CD4-positive, CD25-positive, alpha-beta regulatory T cell (primary cell): ENCODE data around the gene PTBP1. TPM values are rescaled to one million over a fixed set of nuclear protein-coding genes. Genes with fewer than 3 reads are reported as not detected.

Experiments
- ATAC-seq, 2 donors: fragments of 150-1000 bp; cut with Tn5 transposase; one replicate each; pipeline ENCODE4 v1.10.0; 2021; ENCODE audit warnings: low read depth in 2 of 2, moderate number of reproducible peaks in 2 of 2, moderate library complexity in 1 of 2
- DNase-seq, 3 donors: peaks; one replicate each; pipeline versions ENCODE4 v3.0.0 to v3.0.0-alpha.2; 2012 to 2022; ENCODE audit warnings: mixed read lengths in 1 of 3
- H3K27ac ChIP-seq: one replicate; pipeline ENCODE4 v1.7.0; 2013; ENCODE audit warnings: mild to moderate bottlenecking, low read length; ENCODE audit not compliant: insufficient read depth, poor library complexity, severe bottlenecking
- H3K27me3 ChIP-seq: one replicate; pipeline ENCODE4 v1.7.0; 2013; ENCODE audit warnings: low read length; ENCODE audit not compliant: control insufficient read depth, insufficient read depth
- H3K36me3 ChIP-seq: one replicate; pipeline ENCODE4 v1.7.0; 2013; ENCODE audit warnings: mild to moderate bottlenecking, low read length, moderate library complexity; ENCODE audit not compliant: control insufficient read depth, insufficient read depth
- H3K4me1 ChIP-seq: 2 replicates; pipeline ENCODE4 v1.7.0; 2013; ENCODE audit warnings: mild to moderate bottlenecking, low read length; ENCODE audit not compliant: insufficient read depth, control insufficient read depth, poor library complexity, severe bottlenecking
- H3K4me3 ChIP-seq: one replicate; pipeline ENCODE4 v1.7.0; 2013; ENCODE audit warnings: low read depth, mild to moderate bottlenecking, low read length, moderate library complexity
- H3K9me3 ChIP-seq, 2 experiments: 1 replicate in 1 of 2; 2 replicates in 1 of 2; pipeline ENCODE4 v1.7.0; 2013; ENCODE audit warnings: low read length in 2 of 2, mild to moderate bottlenecking in 1 of 2, moderate library complexity in 1 of 2; ENCODE audit not compliant: control insufficient read depth in 2 of 2
- H3K27ac Mint-ChIP-seq, 3 donors: one replicate each; pipeline ENCODE4 v1.8.0; 2020 to 2022; ENCODE audit warnings: mild to moderate bottlenecking in 3 of 3, mixed read lengths in 3 of 3, moderate library complexity in 2 of 3
- H3K27me3 Mint-ChIP-seq: one replicate; pipeline ENCODE4 v1.8.0; 2022; ENCODE audit warnings: mild to moderate bottlenecking, mixed read lengths
- H3K36me3 Mint-ChIP-seq: one replicate; pipeline ENCODE4 v1.8.0; 2020; ENCODE audit warnings: mixed read lengths
- H3K4me1 Mint-ChIP-seq, 4 donors: one replicate each; pipeline ENCODE4 v1.8.0; 2020 to 2022; ENCODE audit warnings: mixed read lengths in 4 of 4, mild to moderate bottlenecking in 1 of 4
- H3K4me3 Mint-ChIP-seq, 4 donors: one replicate each; pipeline ENCODE4 v1.8.0; 2020 to 2022; ENCODE audit warnings: mild to moderate bottlenecking in 4 of 4, mixed read lengths in 4 of 4, moderate library complexity in 3 of 4
- H3K9me3 Mint-ChIP-seq, 7 donors: one replicate each; pipeline ENCODE4 v1.8.0; 2020 to 2022; ENCODE audit warnings: mixed read lengths in 7 of 7, mild to moderate bottlenecking in 3 of 7, moderate library complexity in 2 of 7
- polyA plus RNA-seq, 4 donors: library from polyadenylated mRNA; unstranded; fragments of 300-500 nt; fragmentation: Illumina TruSeq; gene quantifications; one replicate each; pipeline ENCODE4 v1.2.3, GENCODE V29; 2021
- total RNA-seq: library from RNA; stranded (reverse); gene quantifications from one replicate; pipeline ENCODE4 v1.2.3, GENCODE V29; 2022

Gene PTBP1
- total and polyA plus RNA-seq, 5 donors from 2014 or later: 108 to 308 (median 132) TPM

DNA sequence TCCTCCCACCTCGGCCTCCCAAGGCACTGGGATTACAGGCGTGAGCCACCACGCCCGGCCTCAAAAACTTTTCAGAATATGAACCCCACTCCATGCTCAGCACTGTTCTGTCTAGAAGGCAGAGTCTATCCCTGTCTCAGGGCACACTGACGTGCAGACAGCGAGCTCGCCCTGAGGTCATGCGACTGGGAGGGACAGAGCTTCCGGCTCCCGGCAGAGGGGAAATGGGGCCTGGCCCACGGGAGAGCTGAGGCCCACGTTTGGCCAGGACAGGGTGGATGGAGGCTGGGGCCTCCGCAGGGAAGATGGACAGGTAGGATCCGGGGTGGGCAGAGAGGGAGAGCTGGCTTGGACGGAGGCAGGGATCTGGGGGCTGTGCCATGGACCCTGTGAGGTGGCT lies 27.6 kb downstream of the PTBP1 start:
- no peak overlapping the region for H3K4me3 Mint-ChIP-seq
- ATAC-seq (no peak), DNase-seq (no peak)
- no peaks in the 10 kb centered on the region for H3K36me3 Mint-ChIP-seq
- H3K4me1 ChIP-seq: peaks cover 4% of the 10 kb centered on the region
- H3K9me3 Mint-ChIP-seq: no peaks in the 10 kb centered on the region
- H3K27me3 ChIP-seq: peaks cover 5% of the 10 kb centered on the region
- H3K4me3 ChIP-seq: no peak overlapping the region
- no peaks in the 10 kb centered on the region for H3K4me1 Mint-ChIP-seq
- H3K36me3 ChIP-seq: no peaks in the 10 kb centered on the region
- H3K9me3 ChIP-seq: no peaks in the 10 kb centered on the region
- peaks cover 21% of the 10 kb centered on the region for H3K27me3 Mint-ChIP-seq
- H3K27ac Mint-ChIP-seq: no peak overlapping the region
- no peak overlapping the region for H3K27ac ChIP-seq

GRCh38 chr19:825897-826644 lies 28.8 kb downstream of the PTBP1 start:
- Histone ChIP-seq H3K27me3 (peaks cover 5% of the 10 kb centered on the region), H3K4me3 (no peak overlapping the region), H3K9me3 (no peaks in the 10 kb centered on the region), H3K36me3 (no peaks in the 10 kb centered on the region), H3K27ac (no peak overlapping the region), H3K4me1 (peaks cover 4% of the 10 kb centered on the region)
- no peak for DNase-seq
- Mint-ChIP-seq H3K4me3 (no peak overlapping the region), H3K4me1 (no peaks in the 10 kb centered on the region), H3K36me3 (no peaks in the 10 kb centered on the region), H3K27me3 (peaks cover 14% of the 10 kb centered on the region), H3K9me3 (no peaks in the 10 kb centered on the region), H3K27ac (peak overlapping the region in 1 of 3 donors; percentile 60)
- ATAC-seq: no peak

DNA sequence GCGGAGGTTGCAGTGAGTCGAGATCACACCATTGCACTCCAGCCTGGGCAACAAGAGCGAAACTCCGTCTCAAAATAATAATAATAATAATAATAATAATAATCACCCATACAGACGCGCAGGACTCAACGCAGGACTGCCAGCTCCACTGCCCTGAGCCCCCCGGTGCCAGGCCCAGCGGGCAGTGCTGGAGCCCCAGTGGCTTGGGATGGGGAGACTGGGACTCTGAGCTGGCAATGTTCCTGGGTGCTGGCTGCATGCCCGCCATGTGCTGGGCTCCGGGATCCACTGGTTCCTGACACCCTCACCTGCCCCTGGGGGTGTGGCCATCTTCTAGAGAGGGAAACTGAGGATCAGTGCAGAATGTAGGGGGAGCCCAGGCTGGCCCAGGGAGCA lies 30.1 kb downstream of the PTBP1 start:
- no peaks in the 10 kb centered on the region for H3K4me1 Mint-ChIP-seq

GRCh38 chr19:827710-828321 lies 30.6 kb downstream of the PTBP1 start, which contains the start of gene AZU1:
Gene AZU1 (plus strand): TSS chr19:827837. CDS start chr19:827847, 10 bp downstream.
- Histone ChIP-seq H3K36me3 (no peaks in the 10 kb centered on the region), H3K4me1 (no peaks in the 10 kb centered on the region), H3K27me3 (peaks cover 5% of the 10 kb centered on the region), H3K4me3 (no peak within 1 kb of the TSS), H3K27ac (no peak within 1 kb of the TSS), H3K9me3 (no peaks in the 10 kb centered on the region)
- no peak within 1 kb of the TSS for H3K27ac Mint-ChIP-seq
- H3K36me3 Mint-ChIP-seq: no peaks in the 10 kb centered on the region
- H3K4me3 Mint-ChIP-seq: no peak within 1 kb of the TSS
- no peak for ATAC-seq
- H3K4me1 Mint-ChIP-seq: no peaks in the 10 kb centered on the region
- DNase-seq: no peak
- H3K9me3 Mint-ChIP-seq: no peaks in the 10 kb centered on the region
- H3K27me3 Mint-ChIP-seq: peaks cover 16% of the 10 kb centered on the region

More for the DNA sequence above, 30.1 kb downstream of the PTBP1 start:
- no peaks in the 10 kb centered on the region for H3K4me1 ChIP-seq
- H3K36me3 ChIP-seq: no peaks in the 10 kb centered on the region
- Mint-ChIP-seq H3K9me3 (no peaks in the 10 kb centered on the region), H3K27ac (no peak overlapping the region), H3K4me3 (no peak overlapping the region), H3K36me3 (no peaks in the 10 kb centered on the region), H3K27me3 (peaks cover 19% of the 10 kb centered on the region)
- no peak overlapping the region for H3K27ac ChIP-seq
- H3K27me3 ChIP-seq: peaks cover 5% of the 10 kb centered on the region
- H3K9me3 ChIP-seq: no peaks in the 10 kb centered on the region
- ATAC-seq: no peak
- no peak for DNase-seq
- H3K4me3 ChIP-seq: no peak overlapping the region

- Mint-ChIP-seq H3K4me1 (no peaks in the 10 kb centered on the region), H3K36me3 (no peaks in the 10 kb centered on the region), H3K27me3 (peaks cover 4% of the 10 kb centered on the region), H3K27ac (no peak overlapping the region), H3K9me3 (no peaks in the 10 kb centered on the region), H3K4me3 (no peak overlapping the region)
- no peak for ATAC-seq
- no peaks in the 10 kb centered on the region for H3K36me3 ChIP-seq
- H3K4me1 ChIP-seq: no peaks in the 10 kb centered on the region
- no peak overlapping the region for H3K4me3 ChIP-seq
- DNase-seq: no peak
- H3K9me3 ChIP-seq: no peaks in the 10 kb centered on the region
- H3K27me3 ChIP-seq: no peaks in the 10 kb centered on the region
- no peak overlapping the region for H3K27ac ChIP-seq
Measured at GRCh38 chr19:829129-829758, 32.0 kb downstream of the PTBP1 start.

DNA sequence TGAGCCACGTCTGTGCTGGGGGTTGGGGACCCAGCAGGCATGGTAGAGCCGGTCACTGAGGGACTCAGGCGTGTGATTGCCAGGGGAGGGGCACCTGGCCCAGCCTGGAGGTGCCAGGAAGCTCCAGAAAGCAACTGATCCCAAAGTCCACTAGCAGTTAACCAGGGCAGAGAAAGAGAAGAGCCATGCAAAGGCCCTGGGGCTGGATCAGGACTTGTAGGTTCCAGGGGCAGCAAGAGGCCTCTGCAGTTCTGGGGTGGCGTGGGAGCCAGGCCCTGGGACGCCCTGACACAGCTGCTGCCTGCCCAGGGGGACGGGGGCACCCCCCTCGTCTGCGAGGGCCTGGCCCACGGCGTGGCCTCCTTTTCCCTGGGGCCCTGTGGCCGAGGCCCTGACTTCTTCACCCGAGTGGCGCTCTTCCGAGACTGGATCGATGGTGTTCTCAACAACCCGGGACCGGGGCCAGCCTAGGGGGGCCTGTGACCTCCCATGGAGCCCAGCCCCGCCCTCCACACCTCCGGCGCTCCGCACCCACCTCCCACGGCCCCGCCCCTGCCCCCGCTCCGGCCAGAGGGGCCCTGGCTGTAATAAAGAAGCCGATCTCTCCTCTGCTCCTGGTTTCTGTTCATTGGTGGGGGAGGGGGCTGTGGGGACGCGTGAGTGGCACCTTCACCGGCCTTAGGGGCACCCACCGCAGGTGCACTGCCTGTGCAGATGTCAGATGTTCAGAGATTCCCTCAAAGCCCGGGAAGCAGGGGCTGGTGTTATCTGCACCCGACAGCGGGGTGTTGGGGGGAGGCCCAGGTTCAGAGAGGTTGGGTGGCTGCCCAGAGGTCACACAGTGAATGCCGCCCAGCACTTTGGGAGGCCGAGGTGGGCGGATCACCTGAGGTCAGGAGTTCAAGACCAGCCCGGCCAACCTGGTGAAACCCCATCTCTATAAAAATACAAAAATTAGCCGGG lies 34.4 kb downstream of the PTBP1 start:
- Mint-ChIP-seq H3K4me3 (no peak overlapping the region), H3K4me1 (peaks cover 0 to 3% (median 2%) of the 10 kb centered on the region in 4 donors), H3K36me3 (no peaks in the 10 kb centered on the region), H3K9me3 (peaks cover 0 to 1% (median 0%) of the 10 kb centered on the region in 7 donors), H3K27me3 (peaks cover 9% of the 10 kb centered on the region), H3K27ac (no peak overlapping the region)
- Histone ChIP-seq H3K27ac (no peak overlapping the region), H3K27me3 (no peaks in the 10 kb centered on the region), H3K9me3 (no peaks in the 10 kb centered on the region), H3K4me1 (no peaks in the 10 kb centered on the region), H3K4me3 (no peak overlapping the region), H3K36me3 (no peaks in the 10 kb centered on the region)
- ATAC-seq (no peak), DNase-seq (no peak)

- H3K4me1 ChIP-seq: no peaks in the 10 kb centered on the region
- Mint-ChIP-seq H3K27me3 (peaks cover 19% of the 10 kb centered on the region), H3K4me3 (no peak overlapping the region), H3K27ac (no peak overlapping the region), H3K36me3 (no peaks in the 10 kb centered on the region), H3K9me3 (peaks cover 0 to 1% (median 0%) of the 10 kb centered on the region in 7 donors), H3K4me1 (peaks cover 0 to 3% (median 2%) of the 10 kb centered on the region in 4 donors)
- H3K9me3 ChIP-seq: no peaks in the 10 kb centered on the region
- H3K4me3 ChIP-seq: no peak overlapping the region
- no peaks in the 10 kb centered on the region for H3K27me3 ChIP-seq
- H3K36me3 ChIP-seq: no peaks in the 10 kb centered on the region
- no peak overlapping the region for H3K27ac ChIP-seq
- no peak for ATAC-seq
- DNase-seq: no peak
Measured at GRCh38 chr19:834216-834615, 37.0 kb downstream of the PTBP1 start.
